GM12878 (cell line): Measurements from ENCODE around the gene TUBGCP3. TPM values are rescaled to one million over a fixed set of nuclear protein-coding genes. Genes with fewer than 3 reads are reported as not detected.

Source experiments
- ATAC-seq: fragments of 200-7000 bp; cut with Tn5 transposase; 3 replicates; pipeline ENCODE4 v1.9.1; 2020; ENCODE audit warnings: mild to moderate bottlenecking, moderate library complexity
- BruUV-seq: library from RNA; stranded (reverse); fragments of 400-500 nt; replicated peaks from 2 replicates; lab custom pipeline; 2021; lab: Mats Ljungman, UMichigan
- CTCF ChIA-PET: fragments of 300-600 bp; sonication (Branson Sonifier 250); formaldehyde crosslinking; extraction: SDS; loops from one replicate; lab custom pipeline; 2021; ENCODE audit warnings: inconsistent platforms; lab: Yijun Ruan, JAX
- POLR2A ChIA-PET: fragments of 350-600 bp; formaldehyde crosslinking; extraction: SDS; loops from one replicate; lab custom pipeline; 2021; ENCODE audit warnings: inconsistent platforms; lab: Charles Lee
- RAD21 ChIA-PET: fragments of 300-600 bp; sonication (Branson Sonifier 250); formaldehyde crosslinking; loops from one replicate; lab custom pipeline; 2023; ENCODE audit warnings: antibody characterized with exemption; ENCODE audit not compliant: unreplicated experiment; lab: Charles Lee
- SMC1A ChIA-PET: fragments of 300-600 bp; sonication (Branson Sonifier 250); formaldehyde crosslinking; loops from one replicate; lab custom pipeline; 2023; ENCODE audit not compliant: unreplicated experiment, uncharacterized antibody; lab: Charles Lee
- DNase-seq: peaks from one replicate; pipeline ENCODE4 v3.0.0-alpha.2; 2011; ENCODE audit warnings: low read depth, low spot score
- FAIRE-seq: peaks from 3 replicates; lab custom pipeline; 2011; peaks lifted over from hg19 to GRCh38; lab: Jason Lieb, UNC
- H2AFZ ChIP-seq: 2 replicates; pipeline ENCODE4 v1.6.0; 2011; ENCODE audit warnings: low read depth, low read length, control low read depth; ENCODE audit not compliant: control insufficient read depth
- H3K27ac ChIP-seq: 2 replicates; pipeline ENCODE4 v1.5.1; 2011; ENCODE audit warnings: control low read depth; ENCODE audit not compliant: control insufficient read depth, insufficient read depth
- H3K27me3 ChIP-seq, 2 experiments: replicated peaks in 1 of 2; 2 replicates each; pipeline versions ENCODE4 v1.6.0 to v1.6.1; 2011; ENCODE audit warnings: low read length in 1 of 2; ENCODE audit not compliant: control insufficient read depth in 2 of 2, insufficient read depth in 2 of 2
- H3K36me3 ChIP-seq, 2 experiments: 2 replicates each; pipeline ENCODE4 v1.5.1; 2011; ENCODE audit warnings: low read length in 1 of 2; ENCODE audit not compliant: control insufficient read depth in 2 of 2, insufficient read depth in 2 of 2
- H3K4me1 ChIP-seq: 2 replicates; pipeline ENCODE4 v1.6.1; 2011; ENCODE audit warnings: mild to moderate bottlenecking, low read length, moderate library complexity, mixed read lengths; ENCODE audit not compliant: control insufficient read depth, insufficient read depth
- H3K4me2 ChIP-seq: 2 replicates; pipeline ENCODE4 v1.6.0; 2011; ENCODE audit warnings: control low read depth; ENCODE audit not compliant: control insufficient read depth, insufficient read depth
- H3K4me3 ChIP-seq: fragments of 200-600 bp; sonication (generic); 2 replicates; pipeline ENCODE4 v1.5.1; 2016
- H3K79me2 ChIP-seq: 2 replicates; pipeline ENCODE4 v1.6.0; 2011; ENCODE audit warnings: low read length; ENCODE audit not compliant: control insufficient read depth, insufficient read depth
- H3K9ac ChIP-seq: 2 replicates; pipeline ENCODE4 v1.8.0; 2011; ENCODE audit warnings: low read length, control low read depth, mixed read lengths; ENCODE audit not compliant: control insufficient read depth, insufficient read depth
- H3K9me3 ChIP-seq: replicated peaks from 3 replicates; pipeline ENCODE4 v1.5.1; 2011; ENCODE audit warnings: mild to moderate bottlenecking, low read length; ENCODE audit not compliant: control insufficient read depth, insufficient read depth
- H4K20me1 ChIP-seq: 2 replicates; pipeline ENCODE4 v1.6.0; 2011; ENCODE audit not compliant: control insufficient read depth, insufficient read depth
- EP300 ChIP-seq, 2 experiments: fragments of 150-350 bp in 1 of 2; IDR thresholded peaks; 2 replicates each; pipeline ENCODE4 v1.6.1; 2011 to 2012; ENCODE audit warnings: low read depth in 2 of 2, low read length in 2 of 2, borderline replicate concordance in 1 of 2, improper control_type of control experiment in 1 of 2, inconsistent platforms in 1 of 2; ENCODE audit not compliant: control insufficient read depth in 1 of 2
- GABPA ChIP-seq: IDR thresholded peaks from 2 replicates; pipeline ENCODE4 v1.6.1; 2014; ENCODE audit warnings: antibody characterized with exemption, low read depth, mild to moderate bottlenecking, inconsistent platforms
- IKZF1 ChIP-seq: fragments of 450-650 bp; conservative IDR thresholded peaks from 2 replicates; pipeline ENCODE4 v1.6.1; 2017; ENCODE audit warnings: antibody characterized with exemption, mild to moderate bottlenecking
- KAT2A ChIP-seq: conservative IDR thresholded peaks from 2 replicates; pipeline ENCODE4 v1.6.1; 2011; ENCODE audit warnings: low read depth, low read length; ENCODE audit not compliant: control insufficient read depth
- PBX3 ChIP-seq: IDR thresholded peaks from 2 replicates; pipeline ENCODE4 v1.6.1; 2011; ENCODE audit warnings: mild to moderate bottlenecking, low read depth, low read length, moderate library complexity; ENCODE audit not compliant: insufficient replicate concordance
- POLR2A ChIP-seq: IDR thresholded peaks from 2 replicates; pipeline ENCODE4 v1.6.1; 2011; ENCODE audit warnings: low read depth, mild to moderate bottlenecking, low read length
- RELB ChIP-seq: fragments of 450-650 bp; IDR thresholded peaks from 2 replicates; pipeline ENCODE4 v1.6.1; 2017; ENCODE audit warnings: low read depth, mild to moderate bottlenecking, moderate library complexity
- STAT1 ChIP-seq: fragments of 450-650 bp; conservative IDR thresholded peaks from 2 replicates; pipeline ENCODE4 v1.6.1; 2014; ENCODE audit warnings: antibody characterized with exemption, mild to moderate bottlenecking
- TCF12 ChIP-seq: IDR thresholded peaks from 2 replicates; pipeline ENCODE4 v1.6.1; 2011; ENCODE audit warnings: low read depth, mild to moderate bottlenecking, low read length
- ZNF592 ChIP-seq: fragments of 450-650 bp; IDR thresholded peaks from 2 replicates; pipeline ENCODE4 v1.6.1; 2017; ENCODE audit warnings: mild to moderate bottlenecking, moderate library complexity
- WGBS: methylation state at CpG from one replicate; pipeline ENCODE4 v1.1.6; 2016; ENCODE audit warnings: low lambda C conversion rate; ENCODE audit not compliant: insufficient replicate concordance, insufficient coverage; ENCODE audit errors: missing lambda C conversion rate; 5-methylcytosine and 5-hydroxymethylcytosine counted together
- in situ Hi-C: fragments of 300-500 bp; cut with MboI; formaldehyde crosslinking; loops from 9 replicates; pipeline ENCODE4 v1.14.3; 2018; ENCODE audit warnings: mixed read lengths
- intact Hi-C: fragments of 100-400 bp; cut with micrococcal nuclease; formaldehyde crosslinking; loops from one replicate; pipeline ENCODE4 v1.14.2; 2022; ENCODE audit not compliant: unreplicated experiment
- polyA plus RNA-seq, 11 experiments: library from polyadenylated mRNA; depleted of rRNA in 4 of 11; unstranded in 6 of 11; stranded (reverse) in 5 of 11; fragments of >200 nt; fragmentation: Nextera tagmentation in 4 of 11; fragmentation: Illumina TruSeq in 1 of 11; extraction: Ambion mirVana in 4 of 11; extraction: Trizol in 1 of 11; gene quantifications; 1 replicate in 1 of 11; 2 replicates in 10 of 11; pipeline versions ENCODE4 v1.2.1 to v1.2.3, GENCODE V29; 2011 to 2016; ENCODE audit warnings: inconsistent platforms in 2 of 11, missing spikeins in 2 of 11, low read depth in 1 of 11
- total RNA-seq, 4 experiments: library from RNA; depleted of rRNA in 3 of 4; stranded (reverse); fragments of >200 nt in 3 of 4; fragmentation: Illumina TruSeq in 1 of 4; extraction: Trizol in 1 of 4; gene quantifications; 2 replicates each; pipeline versions ENCODE4 v1.2.1 to v1.2.3, GENCODE V29; 2013 to 2021

The TUBGCP3 gene
- total and polyA plus RNA-seq, 10 of the 15 experiments (the other 5 are each of a cell fraction or from before 2014, with no cell fraction given), result 4.0 to 34.0 (median 22.6) TPM

GRCh38 chr13:112601371-112601770, 13.4 kb upstream of the TUBGCP3 start:
- no peaks in the 10 kb centered on the region for H3K9me3 ChIP-seq
- no peaks in the 10 kb centered on the region for H3K79me2 ChIP-seq
- no TSS peak for BruUV-seq
- in situ Hi-C loops, result loop anchor here (25.0 kb wide), 1 partner anchor 514 kb away; no protein-coding TSS in a partner anchor
- SMC1A ChIA-PET, result no interaction called here
- H3K27ac ChIP-seq, result no peak overlapping the region
- RAD21 ChIA-PET, result no interaction called here
- H3K4me1 ChIP-seq, result no peaks in the 10 kb centered on the region
- intact Hi-C loops, result loop anchor here (10.0 kb wide), 1 partner anchor 157 kb away; no protein-coding TSS in a partner anchor
- ATAC-seq (no peak), DNase-seq (no peak)
- POLR2A ChIA-PET, result interaction anchor here (0.6 kb wide), 1 partner anchor 23 kb away, joined by 3 read pairs; no protein-coding TSS in a partner anchor
- peaks cover 0 to 3% of the 10 kb centered on the region in 2 experiments; a peak in 2 of 4 replicates for H3K27me3 ChIP-seq
- no peaks in the 10 kb centered on the region for H3K36me3 ChIP-seq
- 54% methylated on average over 14 of the region's 14 CpGs for WGBS
- no peak overlapping the region for H3K4me2 ChIP-seq
- TF ChIP-seq POLR2A, result no peak
- TF ChIP-seq RELB, result no peak
- no peak for TF ChIP-seq TCF12
- no peak for TF ChIP-seq EP300 (IDR thresholded peaks at IDR 0.05; ENCODE audit: borderline replicate concordance in 1 of 2, control insufficient read depth in 1 of 2, low read depth in 2 of 2, low read length in 2 of 2)
- TF ChIP-seq IKZF1, result no peak
- TF ChIP-seq ZNF592, result no peak
- TF ChIP-seq KAT2A, result no peak
- no peak for TF ChIP-seq PBX3
- TF ChIP-seq STAT1, result no peak
- TF ChIP-seq GABPA, result no peak
- TF ChIP-seq, all 136 proteins: peak for 0
- H3K9ac ChIP-seq, result no peak overlapping the region
- FAIRE-seq, result no peak
- H4K20me1 ChIP-seq, result no peaks in the 10 kb centered on the region
- no peak overlapping the region for H3K4me3 ChIP-seq
- no peak overlapping the region for H2AFZ ChIP-seq
- CTCF ChIA-PET, result no interaction called here
